Right lung (tissue), 5 donors: ENCODE results near the gene NPFFR1. TPM values are rescaled to one million over a fixed set of nuclear protein-coding genes. Genes with fewer than 3 reads are reported as not detected.
"Not testable (repeated sequence)": the region's sequence is repeated elsewhere in the genome, so short reads cannot be mapped to it uniquely, and the experiment has no call there.

Experiments used
- DNase-seq, 2 donors: peaks; one replicate each; pipeline ENCODE4 v3.0.0-alpha.2; 2013
- polyA plus RNA-seq, 5 donors: library from polyadenylated mRNA; unstranded; fragments of 120-200 nt; gene quantifications; one replicate each; pipeline versions ENCODE4 v1.2.1 to v1.2.3, GENCODE V29; 2013; ENCODE audit warnings: inconsistent platforms in 1 of 5, low replicate concordance in 1 of 5; ENCODE audit not compliant: insufficient read length in 5 of 5, insufficient read depth in 1 of 5

Gene NPFFR1
- polyA plus RNA-seq, 5 donors = 0.22 to 0.66 (median 0.44) TPM

- no peak for DNase-seq
Observed at GRCh38 chr10:70286616-70287015, 2.8 kb upstream of the NPFFR1 start.

GRCh38 chr10:70285476-70285831, 1.6 kb upstream of the NPFFR1 start:
- DNase-seq = no peak

GRCh38 chr10:70284542-70285475, 1.0 kb upstream of the NPFFR1 start:
- no peak for DNase-seq

GRCh38 chr10:70283071-70283444, 746 bp downstream of the NPFFR1 start:
- no peak for DNase-seq

DNA sequence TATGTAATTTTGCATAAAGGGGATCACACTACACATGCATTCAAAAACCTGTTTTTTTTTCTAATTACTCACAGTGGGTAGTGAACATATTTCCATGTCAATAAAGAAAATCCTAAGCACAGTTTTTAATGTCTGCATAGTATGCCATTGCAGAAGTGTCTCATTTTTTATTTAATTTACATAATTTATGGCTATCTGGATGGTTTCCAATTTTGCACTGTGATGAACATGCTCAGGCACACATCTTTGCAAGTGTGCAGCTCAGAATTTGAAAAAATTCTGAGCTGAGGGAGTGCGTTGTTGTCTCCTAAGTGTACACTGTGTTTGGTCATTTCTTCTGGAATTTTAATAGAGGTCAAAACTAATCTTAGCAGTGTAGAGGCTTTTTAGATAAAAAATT, 2.2 kb downstream of the NPFFR1 start:
- DNase-seq = no peak

DNA sequence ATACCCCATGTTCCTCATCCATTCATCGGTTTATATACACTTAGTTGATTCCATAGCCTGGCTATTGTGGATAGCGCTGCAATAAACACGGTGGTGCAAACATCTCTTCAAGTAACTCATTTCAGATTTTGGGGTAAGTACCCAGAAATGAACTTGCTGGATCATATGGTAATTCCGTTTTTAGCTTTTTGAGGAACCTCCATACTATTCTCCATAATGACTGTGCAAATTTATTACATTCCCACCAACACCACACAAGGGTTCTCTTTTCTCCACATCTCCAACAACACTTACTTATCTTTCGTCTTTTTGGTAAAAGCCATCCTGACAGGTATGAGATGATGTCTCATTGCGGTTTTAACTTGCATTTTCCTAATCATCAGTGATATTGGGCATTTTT, 3.7 kb downstream of the NPFFR1 start:
- no peak for DNase-seq

DNA sequence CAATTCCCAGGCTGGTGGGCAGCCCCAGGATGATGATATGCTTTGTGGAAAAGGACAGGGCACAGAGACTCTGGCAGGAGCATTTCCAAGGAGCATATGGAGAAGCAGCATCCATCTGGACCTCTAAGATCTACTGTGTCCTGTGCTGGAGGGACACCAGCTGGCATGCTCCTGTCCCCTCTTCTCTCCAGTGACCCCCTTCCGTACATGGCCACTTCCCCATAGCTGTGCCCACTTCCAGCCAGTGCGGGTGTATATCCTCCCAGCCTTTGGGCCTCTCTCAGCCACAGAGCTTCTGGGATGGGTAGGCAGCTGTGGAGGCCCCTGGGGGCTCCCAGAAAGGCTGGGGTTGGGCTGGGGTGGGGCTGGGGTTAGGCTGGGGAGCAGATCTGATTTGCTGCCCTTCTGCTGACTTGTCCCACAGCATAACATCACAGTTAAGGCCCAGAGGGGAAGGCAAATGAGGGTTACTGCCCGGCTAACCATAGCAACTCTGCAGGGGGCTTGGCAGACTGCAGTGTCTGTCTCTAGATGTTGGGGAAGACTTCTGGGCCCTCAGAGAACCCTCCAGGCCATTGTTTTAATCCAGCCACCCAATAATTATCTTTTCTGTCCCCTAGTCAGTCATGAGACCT, 6.3 kb downstream of the NPFFR1 start:
- no peak for DNase-seq

DNA sequence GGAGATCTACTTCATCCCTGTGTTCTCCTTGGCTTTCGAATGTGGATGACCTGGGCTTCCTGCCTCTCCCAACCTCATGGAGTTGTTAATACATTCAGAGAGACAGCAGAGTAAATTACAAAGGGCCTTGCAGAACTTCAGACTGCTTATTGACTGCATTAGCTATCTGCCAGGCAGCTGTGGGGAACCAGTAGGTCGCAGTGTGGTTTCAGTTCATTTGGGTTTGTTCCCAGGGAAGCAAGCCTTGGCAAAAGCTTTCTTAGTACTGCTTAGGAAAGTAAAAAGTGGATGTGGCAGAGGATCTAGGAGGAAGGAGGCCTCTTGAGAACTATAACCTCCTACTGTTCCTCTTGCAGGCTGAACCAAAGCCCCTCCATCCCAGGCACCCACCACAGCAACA, 9.2 kb downstream of the NPFFR1 start:
- peak; percentile 48 to 49 for DNase-seq

DNA sequence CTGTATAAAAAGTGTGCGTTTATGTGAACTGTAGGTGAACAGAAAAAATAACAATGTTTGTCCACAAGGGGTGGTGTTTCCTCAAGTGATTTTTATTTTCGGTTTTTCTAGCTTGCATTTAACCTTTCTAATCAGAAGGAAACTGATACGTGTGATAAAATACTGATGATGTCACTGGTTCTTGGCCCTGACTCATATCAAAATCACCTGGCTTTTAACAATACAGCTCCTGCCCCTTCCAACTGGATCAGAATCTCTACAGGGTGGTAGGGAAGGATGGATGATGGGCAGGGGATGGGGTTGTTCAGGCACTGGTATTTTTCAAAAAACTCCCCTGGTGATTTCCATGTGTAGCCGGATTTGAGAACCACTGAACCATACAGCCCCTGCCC, 10.9 kb downstream of the NPFFR1 start:
- DNase-seq = no peak

- no peak for DNase-seq
Observed at GRCh38 chr10:70271996-70272924, 11.5 kb downstream of the NPFFR1 start.

- no peak for DNase-seq
Observed at GRCh38 chr10:70270952-70271351, 12.9 kb downstream of the NPFFR1 start.

DNA sequence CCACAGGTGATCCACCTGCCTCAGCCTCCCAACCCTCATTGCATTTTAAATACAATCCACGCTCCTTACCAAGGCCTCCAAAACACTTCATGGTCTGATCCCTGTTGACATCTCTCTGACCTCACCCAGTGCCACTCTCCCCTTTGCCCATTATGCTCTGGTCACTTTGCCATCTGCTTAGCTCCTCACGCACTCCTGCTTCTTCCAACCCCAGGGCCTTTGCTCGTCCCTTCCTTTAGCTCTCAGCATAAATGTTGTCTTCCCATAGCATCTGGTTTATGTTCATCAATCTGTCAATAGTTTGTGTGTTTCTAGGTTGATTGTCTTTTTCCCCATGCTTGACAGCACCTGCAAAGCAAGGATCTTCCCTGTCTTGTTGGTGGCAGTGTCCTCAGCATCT, 14.1 kb downstream of the NPFFR1 start:
- no peak for DNase-seq

- no peak for DNase-seq
Observed at GRCh38 chr10:70268376-70268775, 15.4 kb downstream of the NPFFR1 start.

- DNase-seq = no peak
Observed at GRCh38 chr10:70267161-70267933, 16.5 kb downstream of the NPFFR1 start.

DNA sequence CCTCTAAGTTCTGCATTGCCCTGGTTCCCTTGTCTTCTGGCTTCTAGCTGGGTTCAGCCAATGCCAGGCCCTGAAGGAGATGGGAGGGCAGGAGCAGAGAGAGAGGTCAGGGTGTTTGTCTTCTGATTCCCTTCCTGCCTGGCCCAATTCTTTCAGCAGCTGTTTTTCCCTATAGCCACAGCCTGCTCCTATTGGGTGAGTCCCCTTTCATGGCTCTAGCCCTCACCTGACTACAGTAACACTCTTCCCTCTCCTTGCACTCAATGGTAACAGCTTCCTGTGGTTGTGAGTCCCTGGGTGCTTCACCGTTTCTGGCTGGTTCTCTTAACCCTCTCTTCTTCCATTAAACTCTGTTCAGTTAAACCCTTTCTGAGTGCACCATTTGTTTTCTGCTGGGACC, 17.1 kb downstream of the NPFFR1 start:
- no peak for DNase-seq

GRCh38 chr10:70266056-70266455, 17.7 kb downstream of the NPFFR1 start:
- DNase-seq = no peak

DNA sequence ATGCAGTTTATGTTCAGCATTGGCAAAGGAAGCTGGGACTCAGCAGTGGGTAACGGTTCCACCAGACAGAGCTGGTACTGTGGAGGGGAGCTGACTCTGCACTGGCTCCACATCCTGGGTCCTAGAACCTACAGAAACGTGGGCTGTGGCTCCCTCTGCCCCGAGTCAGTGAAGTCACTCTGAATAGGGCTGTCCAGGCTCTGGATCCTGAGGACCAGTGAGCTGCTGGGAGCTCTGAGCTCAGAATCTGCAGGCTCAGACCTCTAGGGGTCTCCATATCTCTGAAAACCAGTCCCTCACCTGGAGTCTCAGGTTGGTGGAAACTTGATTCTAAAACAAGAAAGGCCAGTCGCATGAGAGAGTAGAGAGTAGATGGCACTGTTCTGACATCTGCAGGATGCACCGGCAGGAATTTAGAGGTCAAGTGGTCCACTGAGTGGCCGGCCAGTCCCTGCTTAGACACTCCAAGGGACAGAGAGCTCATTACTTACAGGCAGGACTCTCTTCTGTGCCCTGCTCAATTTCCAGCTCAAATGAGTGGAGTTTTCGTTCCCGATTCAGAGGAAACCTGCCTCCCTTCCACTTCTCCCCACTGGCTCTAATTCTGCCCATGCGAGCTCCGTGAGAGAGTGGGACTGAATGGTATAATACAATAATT, 18.6 kb downstream of the NPFFR1 start:
- DNase-seq = no peak

DNA sequence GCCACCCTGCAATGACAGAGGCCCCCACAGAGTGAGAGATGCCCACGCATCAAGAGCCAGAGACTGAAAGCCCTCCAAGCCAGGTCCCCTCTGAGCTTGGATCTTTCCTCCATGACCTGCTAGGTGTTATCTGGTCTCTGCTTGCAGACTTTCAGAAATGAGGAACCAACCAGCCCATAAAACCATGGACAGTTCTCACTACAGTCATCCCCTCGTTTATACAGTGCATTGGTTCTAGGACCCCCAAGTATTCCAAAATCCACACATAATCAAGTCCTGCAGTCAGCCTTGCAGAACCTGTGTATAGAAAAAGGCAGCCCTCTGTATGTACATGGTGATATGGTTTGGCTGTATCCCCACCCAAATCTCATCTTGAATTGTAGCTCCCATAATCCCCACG, 23.1 kb downstream of the NPFFR1 start:
- no peak for DNase-seq

DNA sequence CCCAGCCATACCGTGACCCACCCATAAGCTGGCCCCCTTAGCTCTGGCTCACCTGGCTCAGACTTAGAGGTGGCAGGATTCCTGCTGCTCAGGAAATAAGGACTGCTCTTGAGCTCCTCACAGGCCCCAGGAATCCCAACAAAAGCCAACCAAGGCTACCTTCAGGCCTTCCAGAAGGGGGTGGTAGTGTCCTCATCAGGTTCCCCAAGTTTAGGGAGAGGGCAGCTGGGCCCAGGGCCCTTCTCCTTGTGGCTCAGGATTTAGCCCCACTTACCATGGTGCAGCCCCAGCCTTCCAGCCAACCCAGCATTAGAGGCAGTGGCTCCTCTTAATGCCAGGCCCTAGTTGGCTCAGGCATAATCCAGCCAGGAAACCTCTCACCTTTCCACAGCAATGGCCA, 23.5 kb downstream of the NPFFR1 start:
- no peak for DNase-seq

- no peak for DNase-seq
Observed at GRCh38 chr10:70258216-70258615, 25.6 kb downstream of the NPFFR1 start.

DNA sequence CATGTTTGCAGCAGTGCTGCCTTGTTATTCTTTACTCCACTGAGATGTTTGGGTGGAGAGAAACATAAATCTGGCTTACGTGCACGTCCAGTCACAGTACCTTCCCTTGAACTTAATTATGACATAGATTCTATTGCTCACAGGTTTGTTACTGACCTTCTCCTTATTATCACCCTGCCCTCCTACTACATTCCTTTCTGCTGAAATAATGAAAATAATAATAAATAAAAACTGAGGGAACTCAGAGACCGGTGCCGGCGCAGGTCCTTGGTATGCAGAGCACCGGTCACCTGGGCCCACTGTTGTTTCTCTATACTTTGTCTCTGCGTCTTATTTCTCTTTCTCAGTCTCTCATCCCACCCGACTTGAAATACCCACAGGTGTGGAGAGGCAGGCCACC, 26.0 kb downstream of the NPFFR1 start:
- DNase-seq = not testable (repeated sequence)
